ENCODE results near the gene BMPR1B.
"Not testable (repeated sequence)": the region's sequence is repeated elsewhere in the genome, so short reads cannot be mapped to it uniquely, and the experiment has no call there.

BMPR1B gene

DNA sequence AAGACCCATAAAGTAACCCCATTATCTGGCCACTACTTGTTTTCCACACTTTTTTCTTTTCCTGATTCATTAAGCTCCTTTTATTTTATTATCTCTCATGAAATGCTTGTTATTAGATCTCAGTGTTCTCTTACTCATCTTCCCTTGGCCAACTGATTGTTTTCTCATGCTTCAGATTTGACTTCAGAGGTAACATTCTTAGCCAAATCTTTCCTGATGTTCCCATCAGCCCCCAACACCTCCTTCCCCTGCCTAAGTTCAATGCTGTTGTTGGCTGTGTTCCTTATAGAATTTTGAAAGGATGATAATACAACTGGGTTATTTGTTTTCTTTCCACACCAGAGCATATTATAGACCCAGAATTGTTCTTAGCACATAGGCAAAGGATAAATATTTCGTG lies 75.6 kb downstream of the BMPR1B start:
- Histone ChIP-seq H3K27me3 (ENCODE audit: insufficient read depth, poor library complexity, severe bottlenecking) (no peaks in the 10 kb centered on the region), H3K36me3 (ENCODE audit: low read depth) (no peaks in the 10 kb centered on the region), H3K9me3 (ENCODE audit: severe bottlenecking) (no peaks in the 10 kb centered on the region), H3K27ac (ENCODE audit: poor library complexity, severe bottlenecking) (no peak overlapping the region), H3K4me3 (ENCODE audit: severe bottlenecking) (no peak overlapping the region), H3K4me1 (ENCODE audit: insufficient read depth, poor library complexity, severe bottlenecking) (peaks cover 14% of the 10 kb centered on the region)
- DNase-seq (ENCODE audit: low spot score) (no peak), ATAC-seq (ENCODE audit: low read depth) (no peak)
- TF ChIP-seq, protein P1, sequence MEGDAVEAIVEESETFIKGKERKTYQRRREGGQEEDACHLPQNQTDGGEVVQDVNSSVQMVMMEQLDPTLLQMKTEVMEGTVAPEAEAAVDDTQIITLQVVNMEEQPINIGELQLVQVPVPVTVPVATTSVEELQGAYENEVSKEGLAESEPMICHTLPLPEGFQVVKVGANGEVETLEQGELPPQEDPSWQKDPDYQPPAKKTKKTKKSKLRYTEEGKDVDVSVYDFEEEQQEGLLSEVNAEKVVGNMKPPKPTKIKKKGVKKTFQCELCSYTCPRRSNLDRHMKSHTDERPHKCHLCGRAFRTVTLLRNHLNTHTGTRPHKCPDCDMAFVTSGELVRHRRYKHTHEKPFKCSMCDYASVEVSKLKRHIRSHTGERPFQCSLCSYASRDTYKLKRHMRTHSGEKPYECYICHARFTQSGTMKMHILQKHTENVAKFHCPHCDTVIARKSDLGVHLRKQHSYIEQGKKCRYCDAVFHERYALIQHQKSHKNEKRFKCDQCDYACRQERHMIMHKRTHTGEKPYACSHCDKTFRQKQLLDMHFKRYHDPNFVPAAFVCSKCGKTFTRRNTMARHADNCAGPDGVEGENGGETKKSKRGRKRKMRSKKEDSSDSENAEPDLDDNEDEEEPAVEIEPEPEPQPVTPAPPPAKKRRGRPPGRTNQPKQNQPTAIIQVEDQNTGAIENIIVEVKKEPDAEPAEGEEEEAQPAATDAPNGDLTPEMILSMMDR (IDR thresholded peaks at IDR 0.05; ENCODE audit: poor library complexity, severe bottlenecking): no peak

DNA sequence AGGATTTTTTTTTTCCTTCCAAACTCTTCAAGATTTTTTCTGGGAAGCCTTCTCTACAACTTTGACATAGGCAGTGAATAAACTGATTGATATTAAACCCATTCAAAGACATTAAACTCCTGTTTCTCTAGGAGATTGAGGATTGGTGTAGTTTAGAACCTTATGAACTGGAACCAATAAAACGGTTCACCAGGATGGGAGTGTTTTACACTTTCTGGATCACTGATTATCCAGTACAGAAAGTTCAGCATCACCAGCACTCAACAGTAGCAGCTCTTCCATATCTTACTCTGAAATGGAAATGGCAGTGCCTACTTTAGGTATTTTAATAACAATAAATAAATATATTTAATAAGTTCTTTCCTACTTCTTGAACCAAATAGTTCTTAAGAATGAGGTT lies 76.7 kb downstream of the BMPR1B start:
- Histone ChIP-seq H3K27me3 (ENCODE audit: insufficient read depth, poor library complexity, severe bottlenecking) (no peaks in the 10 kb centered on the region), H3K27ac (ENCODE audit: poor library complexity, severe bottlenecking) (no peak overlapping the region), H3K4me1 (ENCODE audit: insufficient read depth, poor library complexity, severe bottlenecking) (peaks cover 3% of the 10 kb centered on the region), H3K36me3 (ENCODE audit: low read depth) (no peaks in the 10 kb centered on the region), H3K9me3 (ENCODE audit: severe bottlenecking) (no peaks in the 10 kb centered on the region), H3K4me3 (ENCODE audit: severe bottlenecking) (no peak overlapping the region)
- ATAC-seq (ENCODE audit: low read depth) (no peak), DNase-seq (ENCODE audit: low spot score) (no peak)
- TF ChIP-seq, protein P1 (IDR thresholded peaks at IDR 0.05; ENCODE audit: poor library complexity, severe bottlenecking): no peak

DNA sequence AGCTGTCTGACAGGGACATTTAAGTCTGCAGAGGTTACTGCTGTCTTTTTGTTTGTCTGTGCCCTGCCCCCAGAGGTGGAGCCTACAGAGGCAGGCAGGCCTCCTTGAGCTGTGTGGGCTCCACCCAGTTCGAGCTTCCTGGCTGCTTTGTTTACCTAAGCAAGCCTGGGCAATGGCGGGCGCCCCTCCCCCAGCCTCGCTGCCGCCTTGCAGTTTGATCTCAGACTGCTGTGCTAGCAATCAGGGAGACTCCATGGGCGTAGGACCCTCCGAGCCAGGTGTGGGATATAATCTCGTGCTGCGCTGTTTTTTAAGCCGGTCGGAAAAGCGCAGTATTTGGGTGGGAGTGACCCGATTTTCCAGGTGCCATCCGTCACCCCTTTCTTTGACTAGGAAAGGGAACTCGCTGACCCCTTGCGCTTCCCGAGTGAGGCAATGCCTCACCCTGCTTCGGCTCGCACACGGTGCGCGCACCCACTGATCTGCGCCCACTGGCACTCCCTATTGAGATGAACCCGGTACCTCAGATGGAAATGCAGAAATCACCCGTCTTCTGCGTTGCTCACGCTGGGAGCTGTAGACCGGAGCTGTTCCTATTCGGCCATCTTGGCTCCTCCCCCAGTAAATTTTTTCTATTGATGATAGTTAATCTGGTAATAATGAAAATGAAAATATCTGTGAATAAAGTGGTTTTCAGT lies 83.6 kb downstream of the BMPR1B start:
- not testable (repeated sequence) for H3K4me3 ChIP-seq (ENCODE audit: severe bottlenecking)

DNA sequence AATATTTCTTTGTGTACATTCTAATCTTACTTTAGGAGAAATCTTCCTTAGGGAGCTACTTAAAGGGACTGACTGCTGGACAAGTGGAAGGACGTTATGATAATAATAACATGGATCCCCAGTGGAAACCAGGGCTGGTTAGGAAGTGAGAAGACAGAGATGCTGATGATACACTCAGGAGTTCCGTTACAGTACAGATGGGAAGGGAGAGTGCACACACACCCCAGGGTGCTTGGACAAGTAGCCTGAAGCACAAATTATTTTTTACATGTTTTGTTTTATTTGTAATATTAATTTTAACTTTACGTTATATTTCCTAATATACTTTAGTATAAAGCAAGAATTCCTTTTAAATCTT lies 84.1 kb downstream of the BMPR1B start:
- no peaks in the 10 kb centered on the region for H3K9me3 ChIP-seq (ENCODE audit: severe bottlenecking)
- no peak overlapping the region for H3K27ac ChIP-seq (ENCODE audit: poor library complexity, severe bottlenecking)
- DNase-seq (ENCODE audit: low spot score): no peak
- TF ChIP-seq, protein P1 (IDR thresholded peaks at IDR 0.05; ENCODE audit: poor library complexity, severe bottlenecking): no peak
- H3K36me3 ChIP-seq (ENCODE audit: low read depth): no peaks in the 10 kb centered on the region
- no peak for ATAC-seq (ENCODE audit: low read depth)
- no peaks in the 10 kb centered on the region for H3K4me1 ChIP-seq (ENCODE audit: insufficient read depth, poor library complexity, severe bottlenecking)
- no peak overlapping the region for H3K4me3 ChIP-seq (ENCODE audit: severe bottlenecking)
- no peaks in the 10 kb centered on the region for H3K27me3 ChIP-seq (ENCODE audit: insufficient read depth, poor library complexity, severe bottlenecking)

More for the DNA sequence above, 83.6 kb downstream of the BMPR1B start:
- not testable (repeated sequence) for H3K27me3 ChIP-seq (ENCODE audit: insufficient read depth, poor library complexity, severe bottlenecking); H3K27ac ChIP-seq (ENCODE audit: poor library complexity, severe bottlenecking); DNase-seq (ENCODE audit: low spot score); H3K9me3 ChIP-seq (ENCODE audit: severe bottlenecking); H3K4me1 ChIP-seq (ENCODE audit: insufficient read depth, poor library complexity, severe bottlenecking); ATAC-seq (ENCODE audit: low read depth); H3K36me3 ChIP-seq (ENCODE audit: low read depth)

DNA sequence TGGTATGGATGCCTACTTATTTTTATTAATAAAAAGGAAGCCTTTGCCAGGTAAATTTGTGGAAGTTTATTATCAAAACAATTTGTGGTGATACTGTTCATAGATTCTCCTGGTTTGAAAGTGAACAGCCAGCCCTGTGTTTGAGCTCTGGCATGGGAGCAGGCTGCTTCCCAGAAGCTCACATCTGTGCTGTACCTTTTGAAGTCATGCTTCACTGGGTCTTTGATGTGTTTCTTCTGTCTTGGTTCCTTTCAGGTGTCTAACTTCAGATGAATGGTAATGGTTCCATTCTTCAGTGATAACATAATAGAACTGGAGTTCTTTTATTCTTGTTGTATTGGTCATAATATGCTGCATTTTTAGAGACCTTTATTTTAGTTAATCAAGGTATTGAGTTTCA lies 85.5 kb downstream of the BMPR1B start:
- Histone ChIP-seq H3K9me3 (ENCODE audit: severe bottlenecking) (no peaks in the 10 kb centered on the region), H3K27ac (ENCODE audit: poor library complexity, severe bottlenecking) (no peak overlapping the region), H3K4me1 (ENCODE audit: insufficient read depth, poor library complexity, severe bottlenecking) (no peaks in the 10 kb centered on the region), H3K36me3 (ENCODE audit: low read depth) (no peaks in the 10 kb centered on the region), H3K4me3 (ENCODE audit: severe bottlenecking) (no peak overlapping the region), H3K27me3 (ENCODE audit: insufficient read depth, poor library complexity, severe bottlenecking) (no peaks in the 10 kb centered on the region)
- ATAC-seq (ENCODE audit: low read depth): no peak
- no peak for DNase-seq (ENCODE audit: low spot score)
- TF ChIP-seq, protein P1 (IDR thresholded peaks at IDR 0.05; ENCODE audit: poor library complexity, severe bottlenecking): no peak
